Measurements from ENCODE around the gene METTL25.

DNA sequence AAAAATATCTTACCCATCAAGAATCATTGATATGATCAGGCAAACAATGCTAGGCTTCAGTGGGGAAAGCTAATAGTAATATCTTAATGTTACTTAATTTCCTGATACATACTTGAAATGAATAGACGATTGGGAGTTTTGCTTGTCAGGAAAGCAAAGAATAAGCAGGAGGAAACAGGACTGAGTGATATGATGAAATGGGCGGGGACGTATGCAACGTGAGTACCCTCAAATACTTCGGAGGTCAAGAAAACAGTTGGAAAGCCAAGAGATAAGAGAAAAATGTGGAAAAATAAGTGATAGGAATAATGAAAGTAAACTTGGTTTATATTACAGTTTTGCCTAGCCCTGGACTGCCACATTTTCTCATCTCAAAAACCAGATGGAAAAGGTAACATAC, 49.2 kb downstream of the METTL25 start:
- TF ChIP-seq, protein P1, sequence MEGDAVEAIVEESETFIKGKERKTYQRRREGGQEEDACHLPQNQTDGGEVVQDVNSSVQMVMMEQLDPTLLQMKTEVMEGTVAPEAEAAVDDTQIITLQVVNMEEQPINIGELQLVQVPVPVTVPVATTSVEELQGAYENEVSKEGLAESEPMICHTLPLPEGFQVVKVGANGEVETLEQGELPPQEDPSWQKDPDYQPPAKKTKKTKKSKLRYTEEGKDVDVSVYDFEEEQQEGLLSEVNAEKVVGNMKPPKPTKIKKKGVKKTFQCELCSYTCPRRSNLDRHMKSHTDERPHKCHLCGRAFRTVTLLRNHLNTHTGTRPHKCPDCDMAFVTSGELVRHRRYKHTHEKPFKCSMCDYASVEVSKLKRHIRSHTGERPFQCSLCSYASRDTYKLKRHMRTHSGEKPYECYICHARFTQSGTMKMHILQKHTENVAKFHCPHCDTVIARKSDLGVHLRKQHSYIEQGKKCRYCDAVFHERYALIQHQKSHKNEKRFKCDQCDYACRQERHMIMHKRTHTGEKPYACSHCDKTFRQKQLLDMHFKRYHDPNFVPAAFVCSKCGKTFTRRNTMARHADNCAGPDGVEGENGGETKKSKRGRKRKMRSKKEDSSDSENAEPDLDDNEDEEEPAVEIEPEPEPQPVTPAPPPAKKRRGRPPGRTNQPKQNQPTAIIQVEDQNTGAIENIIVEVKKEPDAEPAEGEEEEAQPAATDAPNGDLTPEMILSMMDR (IDR thresholded peaks at IDR 0.05): no peak
- TF ChIP-seq POLR2AphosphoS5 (IDR thresholded peaks at IDR 0.05): no peak
- TF ChIP-seq EP300 (IDR thresholded peaks at IDR 0.05): no peak

Measured in upper lobe of left lung (tissue), 4 donors.